GM23248 (cell line): ENCODE results near the gene DNAAF5.

Source experiments
- EZH2 ChIP-seq: fragments of 200-600 bp; sonication (generic); IDR thresholded peaks from 2 replicates; pipeline ENCODE4 v1.6.1; 2018; ENCODE audit warnings: antibody characterized with exemption, mild to moderate bottlenecking; ENCODE audit not compliant: insufficient read depth, poor library complexity, severe bottlenecking
- EZH2phosphoT487 ChIP-seq: fragments of 200-600 bp; sonication (generic); IDR thresholded peaks from 2 replicates; pipeline ENCODE4 v1.6.1; 2018; ENCODE audit warnings: antibody characterized with exemption, moderate library complexity, mild to moderate bottlenecking, low read depth; ENCODE audit not compliant: insufficient read depth

GRCh38 chr7:765383-765782 is 38.9 kb downstream of the DNAAF5 start:
- TF ChIP-seq EZH2 (no peak), EZH2phosphoT487 (no peak)
